Measurements from ENCODE around the gene FGD5.

FGD5 gene

DNA sequence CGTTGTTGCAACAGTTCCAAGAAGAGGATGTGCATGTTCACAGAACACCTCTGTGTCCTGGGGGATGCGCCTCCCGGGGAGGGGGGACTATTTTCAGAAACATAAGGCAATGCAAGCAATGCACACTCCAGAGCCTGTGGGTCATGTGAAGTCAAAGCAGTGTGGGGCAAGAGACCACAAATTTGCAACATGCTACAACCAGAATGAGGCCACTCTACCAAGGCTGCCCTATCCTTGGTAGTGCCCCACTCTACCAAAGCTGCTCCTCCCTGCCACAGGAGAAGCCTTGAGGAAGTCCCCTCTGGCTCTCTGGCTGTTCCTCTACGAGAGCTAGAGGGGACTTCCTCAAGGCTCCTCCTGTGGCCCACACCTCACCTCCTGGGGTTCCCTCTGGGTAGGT is 120.2 kb downstream of the FGD5 start:
- Histone ChIP-seq H4K20me1 (ENCODE audit: control insufficient read depth, insufficient read depth, low read depth, low read length) (no peaks in the 10 kb centered on the region), H3K27ac (ENCODE audit: low read depth, low read length) (no peak overlapping the region), H3F3A (ENCODE audit: control insufficient read depth, insufficient read depth) (peaks cover 12% of the 10 kb centered on the region; the same call in 1 of the 2 replicates), H3K4me1 (ENCODE audit: control insufficient read depth, low read length) (no peaks in the 10 kb centered on the region), H3K4me2 (ENCODE audit: low read length) (no peak overlapping the region), H3K27me3 (ENCODE audit: control insufficient read depth, low read length) (0 out of 2 replicates have a peak, but pooled peaks cover 4% of the 10 kb centered on the region), H3K9me2 (replicated peaks; ENCODE audit: control insufficient read depth, low read length) (no peaks in the 10 kb centered on the region), H3K36me3 (ENCODE audit: control insufficient read depth, low read length) (peaks cover 12% of the 10 kb centered on the region), H3K79me2 (ENCODE audit: control insufficient read depth, low read length) (peaks cover 10% of the 10 kb centered on the region), H3K9me3 (ENCODE audit: control insufficient read depth, insufficient read depth, low read length) (no peaks in the 10 kb centered on the region), H3K4me3 (ENCODE audit: low read length) (no peak overlapping the region)
- TF ChIP-seq, protein P1, sequence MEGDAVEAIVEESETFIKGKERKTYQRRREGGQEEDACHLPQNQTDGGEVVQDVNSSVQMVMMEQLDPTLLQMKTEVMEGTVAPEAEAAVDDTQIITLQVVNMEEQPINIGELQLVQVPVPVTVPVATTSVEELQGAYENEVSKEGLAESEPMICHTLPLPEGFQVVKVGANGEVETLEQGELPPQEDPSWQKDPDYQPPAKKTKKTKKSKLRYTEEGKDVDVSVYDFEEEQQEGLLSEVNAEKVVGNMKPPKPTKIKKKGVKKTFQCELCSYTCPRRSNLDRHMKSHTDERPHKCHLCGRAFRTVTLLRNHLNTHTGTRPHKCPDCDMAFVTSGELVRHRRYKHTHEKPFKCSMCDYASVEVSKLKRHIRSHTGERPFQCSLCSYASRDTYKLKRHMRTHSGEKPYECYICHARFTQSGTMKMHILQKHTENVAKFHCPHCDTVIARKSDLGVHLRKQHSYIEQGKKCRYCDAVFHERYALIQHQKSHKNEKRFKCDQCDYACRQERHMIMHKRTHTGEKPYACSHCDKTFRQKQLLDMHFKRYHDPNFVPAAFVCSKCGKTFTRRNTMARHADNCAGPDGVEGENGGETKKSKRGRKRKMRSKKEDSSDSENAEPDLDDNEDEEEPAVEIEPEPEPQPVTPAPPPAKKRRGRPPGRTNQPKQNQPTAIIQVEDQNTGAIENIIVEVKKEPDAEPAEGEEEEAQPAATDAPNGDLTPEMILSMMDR (IDR thresholded peaks at IDR 0.05; ENCODE audit: low read depth, low read length, poor library complexity, severe bottlenecking): no peak
- no peak for TF ChIP-seq EZH2phosphoT487 (IDR thresholded peaks at IDR 0.05; ENCODE audit: borderline replicate concordance, low read length)

DNA sequence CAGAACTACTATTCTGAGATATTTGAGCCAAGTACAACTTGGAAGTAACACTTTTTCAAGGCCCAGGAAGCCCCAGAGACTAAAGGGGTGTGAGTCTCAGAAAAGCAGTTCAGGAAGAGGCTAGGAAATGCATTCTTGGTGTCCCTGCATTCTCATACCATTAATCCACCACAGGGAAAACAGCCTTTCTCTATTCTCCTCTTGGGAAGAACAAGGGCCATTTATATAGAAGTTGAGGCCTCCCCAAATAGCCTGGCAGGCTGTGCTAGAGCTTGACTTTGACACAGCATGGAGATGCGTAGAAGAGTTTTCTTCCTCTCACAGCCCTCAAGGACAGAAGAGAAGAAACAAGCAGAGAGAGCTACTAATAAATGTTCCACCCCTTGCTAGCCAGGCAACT is 123.1 kb downstream of the FGD5 start:
- Histone ChIP-seq H3K27ac (ENCODE audit: low read depth, low read length) (no peak overlapping the region), H3K4me1 (ENCODE audit: control insufficient read depth, low read length) (peaks cover 12% of the 10 kb centered on the region), H3K4me2 (ENCODE audit: low read length) (no peak overlapping the region), H3K9me3 (ENCODE audit: control insufficient read depth, insufficient read depth, low read length) (no peaks in the 10 kb centered on the region), H3K4me3 (ENCODE audit: low read length) (no peak overlapping the region), H3F3A (ENCODE audit: control insufficient read depth, insufficient read depth) (peaks cover 15% of the 10 kb centered on the region; the same call in 1 of the 2 replicates), H3K27me3 (ENCODE audit: control insufficient read depth, low read length) (no peaks in the 10 kb centered on the region), H3K9me2 (replicated peaks; ENCODE audit: control insufficient read depth, low read length) (no peaks in the 10 kb centered on the region), H3K79me2 (ENCODE audit: control insufficient read depth, low read length) (peaks cover 39% of the 10 kb centered on the region), H4K20me1 (ENCODE audit: control insufficient read depth, insufficient read depth, low read depth, low read length) (peaks cover 4% of the 10 kb centered on the region; the same call in 1 of the 2 replicates), H3K36me3 (ENCODE audit: control insufficient read depth, low read length) (peaks cover 35% of the 10 kb centered on the region)
- no peak for TF ChIP-seq EZH2phosphoT487 (IDR thresholded peaks at IDR 0.05; ENCODE audit: borderline replicate concordance, low read length)
- TF ChIP-seq, protein P1 (IDR thresholded peaks at IDR 0.05; ENCODE audit: low read depth, low read length, poor library complexity, severe bottlenecking): no peak

- no peak overlapping the region for H3K4me2 ChIP-seq (ENCODE audit: low read length)
- H4K20me1 ChIP-seq (ENCODE audit: control insufficient read depth, insufficient read depth, low read depth, low read length): peaks cover 4% of the 10 kb centered on the region; the same call in 1 of the 2 replicates
These were observed 124.3 kb downstream of the FGD5 start for GRCh38 chr3:14943042-14943441.

More at GRCh38 chr3:14943042-14943441, 124.3 kb downstream of the FGD5 start:
- peaks cover 15% of the 10 kb centered on the region; the same call in 1 of the 2 replicates for H3F3A ChIP-seq (ENCODE audit: control insufficient read depth, insufficient read depth)
- no peaks in the 10 kb centered on the region for H3K9me3 ChIP-seq (ENCODE audit: control insufficient read depth, insufficient read depth, low read length)
- no peak overlapping the region for H3K27ac ChIP-seq (ENCODE audit: low read depth, low read length)
- H3K4me3 ChIP-seq (ENCODE audit: low read length): no peak overlapping the region
- TF ChIP-seq, protein P1 (IDR thresholded peaks at IDR 0.05; ENCODE audit: low read depth, low read length, poor library complexity, severe bottlenecking): no peak
- no peak for TF ChIP-seq EZH2phosphoT487 (IDR thresholded peaks at IDR 0.05; ENCODE audit: borderline replicate concordance, low read length)
- peaks cover 12% of the 10 kb centered on the region for H3K4me1 ChIP-seq (ENCODE audit: control insufficient read depth, low read length)
- H3K36me3 ChIP-seq (ENCODE audit: control insufficient read depth, low read length): peaks cover 38% of the 10 kb centered on the region
- H3K27me3 ChIP-seq (ENCODE audit: control insufficient read depth, low read length): no peaks in the 10 kb centered on the region
- H3K79me2 ChIP-seq (ENCODE audit: control insufficient read depth, low read length): peaks cover 43% of the 10 kb centered on the region
- no peaks in the 10 kb centered on the region for H3K9me2 ChIP-seq (replicated peaks; ENCODE audit: control insufficient read depth, low read length)
